ENCODE results near the gene ATOSB. TPM values are rescaled to one million over a fixed set of nuclear protein-coding genes. Genes with fewer than 3 reads are reported as not detected.

ATOSB gene
- total RNA-seq, 4 donors from 2014 or later, result 0.51 to 14.8 (median 4.1) TPM

GRCh38 chr9:35060548-35061207, 55.0 kb downstream of the ATOSB start:
- no peaks in the 10 kb centered on the region for H3K36me3 ChIP-seq
- TF ChIP-seq POLR2A (IDR thresholded peaks at IDR 0.05), result no peak
- TF ChIP-seq, protein P1, sequence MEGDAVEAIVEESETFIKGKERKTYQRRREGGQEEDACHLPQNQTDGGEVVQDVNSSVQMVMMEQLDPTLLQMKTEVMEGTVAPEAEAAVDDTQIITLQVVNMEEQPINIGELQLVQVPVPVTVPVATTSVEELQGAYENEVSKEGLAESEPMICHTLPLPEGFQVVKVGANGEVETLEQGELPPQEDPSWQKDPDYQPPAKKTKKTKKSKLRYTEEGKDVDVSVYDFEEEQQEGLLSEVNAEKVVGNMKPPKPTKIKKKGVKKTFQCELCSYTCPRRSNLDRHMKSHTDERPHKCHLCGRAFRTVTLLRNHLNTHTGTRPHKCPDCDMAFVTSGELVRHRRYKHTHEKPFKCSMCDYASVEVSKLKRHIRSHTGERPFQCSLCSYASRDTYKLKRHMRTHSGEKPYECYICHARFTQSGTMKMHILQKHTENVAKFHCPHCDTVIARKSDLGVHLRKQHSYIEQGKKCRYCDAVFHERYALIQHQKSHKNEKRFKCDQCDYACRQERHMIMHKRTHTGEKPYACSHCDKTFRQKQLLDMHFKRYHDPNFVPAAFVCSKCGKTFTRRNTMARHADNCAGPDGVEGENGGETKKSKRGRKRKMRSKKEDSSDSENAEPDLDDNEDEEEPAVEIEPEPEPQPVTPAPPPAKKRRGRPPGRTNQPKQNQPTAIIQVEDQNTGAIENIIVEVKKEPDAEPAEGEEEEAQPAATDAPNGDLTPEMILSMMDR (IDR thresholded peaks at IDR 0.05), result no peak
- H3K9me3 ChIP-seq, result no peaks in the 10 kb centered on the region
- H3K4me3 ChIP-seq, result no peak overlapping the region
- no peaks in the 10 kb centered on the region for H3K27me3 ChIP-seq
- H3K4me1 ChIP-seq, result no peaks in the 10 kb centered on the region
- no peak overlapping the region for H3K27ac ChIP-seq
- DNase-seq, result no peak
- intact Hi-C loops (cut with DNase I; ENCODE audit: low total_unique reads), result no loop called here

- H3K4me3 ChIP-seq, result no peak overlapping the region
- no peaks in the 10 kb centered on the region for H3K9me3 ChIP-seq
- intact Hi-C loops (cut with DNase I; ENCODE audit: low total_unique reads), result no loop called here
- no peak overlapping the region for H3K27ac ChIP-seq
- DNase-seq, result no peak
- H3K4me1 ChIP-seq, result no peaks in the 10 kb centered on the region
- H3K27me3 ChIP-seq, result no peaks in the 10 kb centered on the region
- H3K36me3 ChIP-seq, result no peaks in the 10 kb centered on the region
- TF ChIP-seq, protein P1 (IDR thresholded peaks at IDR 0.05), result no peak
- no peak for TF ChIP-seq POLR2A (IDR thresholded peaks at IDR 0.05)
Observed at GRCh38 chr9:35059438-35059837, 56.2 kb downstream of the ATOSB start.

- DNase-seq, result no peak
- no peak overlapping the region for H3K27ac ChIP-seq
- intact Hi-C loops (cut with DNase I; ENCODE audit: low total_unique reads), result no loop called here
- H3K36me3 ChIP-seq, result no peaks in the 10 kb centered on the region
- no peaks in the 10 kb centered on the region for H3K4me1 ChIP-seq
- TF ChIP-seq, protein P1 (IDR thresholded peaks at IDR 0.05), result no peak
- TF ChIP-seq POLR2A (IDR thresholded peaks at IDR 0.05), result no peak
- no peaks in the 10 kb centered on the region for H3K9me3 ChIP-seq
- no peaks in the 10 kb centered on the region for H3K27me3 ChIP-seq
- no peak overlapping the region for H3K4me3 ChIP-seq
Observed at GRCh38 chr9:35057271-35057620, 58.4 kb downstream of the ATOSB start.

DNA sequence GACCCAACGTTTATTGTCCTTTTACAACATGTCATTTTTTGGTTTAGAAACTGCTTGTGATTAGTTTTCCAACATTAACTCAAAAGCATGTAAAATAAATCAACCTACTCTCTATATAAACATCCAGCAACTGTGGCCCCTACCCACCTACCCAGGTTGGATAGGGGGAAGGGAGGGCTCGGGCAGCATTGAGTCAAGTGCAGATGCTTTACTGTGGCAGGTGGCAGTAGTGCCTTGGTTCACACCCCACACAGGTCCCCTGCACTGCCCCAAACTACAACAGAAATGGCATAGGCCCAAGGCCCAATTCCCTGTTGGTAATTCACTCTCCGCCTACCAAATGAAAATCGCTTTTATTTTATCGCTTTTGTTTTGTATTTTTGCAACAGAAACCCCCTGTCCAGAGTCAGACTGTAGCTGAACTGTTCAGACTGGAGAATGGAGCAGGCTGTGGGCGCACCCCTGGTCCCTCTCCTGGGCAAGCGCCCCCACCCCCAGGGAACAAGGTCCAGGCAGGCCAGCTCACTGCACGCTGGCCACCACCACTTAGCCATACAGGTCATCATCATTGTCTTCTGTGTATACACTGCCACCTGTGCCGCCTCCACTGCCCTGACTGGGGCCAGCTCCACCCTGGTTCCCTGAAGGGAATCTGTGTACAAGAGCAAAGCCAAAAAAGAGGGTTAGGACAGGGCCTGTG, 58.9 kb downstream of the ATOSB start:
- H3K36me3 ChIP-seq, result no peaks in the 10 kb centered on the region
- intact Hi-C loops (cut with DNase I; ENCODE audit: low total_unique reads), result no loop called here

More for the DNA sequence above, 58.9 kb downstream of the ATOSB start:
- Histone ChIP-seq H3K27me3 (no peaks in the 10 kb centered on the region), H3K27ac (no peak overlapping the region), H3K9me3 (no peaks in the 10 kb centered on the region), H3K4me3 (no peak overlapping the region), H3K4me1 (no peaks in the 10 kb centered on the region)
- TF ChIP-seq POLR2A (IDR thresholded peaks at IDR 0.05), result no peak
- TF ChIP-seq, protein P1 (IDR thresholded peaks at IDR 0.05), result no peak
- no peak for DNase-seq
